Stimulated activated CD4-positive, alpha-beta T cell treated with anti-CD3 and anti-CD28 coated beads, Interleukin-15, amount 100 ng/mL, for 24 hours (primary cell): Measurements from ENCODE around the gene AFF1.

Experiments used
- DNase-seq: peaks from one replicate; pipeline ENCODE4 v3.0.0-alpha.2; 2020

Gene AFF1

GRCh38 chr4:87166296-87166854, 231.6 kb downstream of the AFF1 start:
- DNase-seq, result no peak

- no peak for DNase-seq
Observed at GRCh38 chr4:87171944-87172343, 237.1 kb downstream of the AFF1 start.

DNA sequence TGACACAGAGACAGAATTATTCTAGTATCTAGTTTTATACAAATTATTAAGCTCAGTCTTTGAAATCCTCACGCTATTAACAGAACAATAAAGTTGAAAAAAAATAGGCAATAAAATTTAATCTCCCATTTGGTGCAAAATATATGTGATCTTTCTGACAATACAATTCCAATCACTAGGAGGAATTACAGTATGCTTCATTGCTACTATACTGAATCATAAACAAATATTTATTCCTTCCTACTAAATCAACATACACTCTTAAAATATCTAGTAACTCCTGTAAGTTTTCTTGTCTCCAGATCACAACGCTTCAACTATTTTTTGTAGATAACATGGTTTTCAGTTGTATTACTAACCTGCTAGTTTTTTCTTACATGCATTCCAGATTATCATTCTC, 239.9 kb downstream of the AFF1 start:
- no peak for DNase-seq

DNA sequence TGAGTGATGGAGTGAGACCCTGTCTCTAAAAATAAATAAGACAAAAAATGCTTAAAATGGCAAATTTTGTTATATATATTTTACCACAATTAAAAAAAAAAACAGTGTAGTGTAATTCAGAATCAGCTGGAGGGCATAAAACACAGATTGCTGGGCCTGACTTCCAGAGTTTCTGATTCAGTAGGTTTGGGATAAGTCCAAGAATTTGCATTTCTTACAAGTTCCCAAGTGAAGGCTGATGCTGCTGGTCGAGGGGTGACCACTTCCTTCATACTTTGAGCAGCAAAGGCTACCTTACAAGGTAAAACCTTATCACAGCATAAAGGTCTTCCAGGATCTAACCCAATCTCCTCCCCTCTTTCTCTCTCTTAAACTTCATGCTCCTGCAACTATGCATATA, 244.9 kb downstream of the AFF1 start:
- no peak for DNase-seq

- no peak for DNase-seq
Observed at GRCh38 chr4:87180767-87181166, 246.0 kb downstream of the AFF1 start.

GRCh38 chr4:87185146-87185870, 250.5 kb downstream of the AFF1 start:
- no peak for DNase-seq

- no peak for DNase-seq
Observed at GRCh38 chr4:87188048-87188447, 253.2 kb downstream of the AFF1 start.

GRCh38 chr4:87188932-87189331, 254.1 kb downstream of the AFF1 start:
- no peak for DNase-seq
